ENCODE results near the gene MCUB.

GRCh38 chr4:109559625-109559982 lies 442 bp upstream of the MCUB start:
- no peak for TF ChIP-seq CTCF (conservative IDR thresholded peaks at IDR 0.05; ENCODE audit: low read length)
- TF ChIP-seq EZH2phosphoT487 (IDR thresholded peaks at IDR 0.05; ENCODE audit: borderline replicate concordance): no peak

Data from Loucy (cell line).